Smooth muscle cell of the umbilical artery (primary cell): ENCODE data around the gene HLX. TPM values are rescaled to one million over a fixed set of nuclear protein-coding genes. Genes with fewer than 3 reads are reported as not detected.

Source experiments
- total RNA-seq: library from RNA; depleted of rRNA; stranded (reverse); fragments of >200 nt; gene quantifications from 2 replicates; pipeline ENCODE4 v1.2.3, GENCODE V29; 2014

HLX gene
- total RNA-seq: 5.4 and 5.6 TPM in 2 replicates

GRCh38 chr1:220879076-220879508 is at the start of gene HLX:
Gene HLX (plus strand): TSS chr1:220879443. CDS start chr1:220879858, 415 bp downstream.

Other genes starting within 250 kb of the HLX start
- 0.28 and 0.30 TPM in 2 replicates for gene C1orf115, start 189.1 kb upstream of the HLX start, total RNA-seq
- 1.4 and 1.5 TPM in 2 replicates for gene MTARC2, start 131.1 kb upstream of the HLX start, total RNA-seq
- 0.89 and 2.5 TPM in 2 replicates for gene MTARC1, start 92.5 kb upstream of the HLX start, total RNA-seq